ENCODE measurements around the gene GBP2.

Gene GBP2

GRCh38 chr1:89065079-89065868 lies 60.6 kb downstream of the GBP2 start, which contains the start of gene GBP1:
TSS of gene GBP1 (minus strand) at chr1:89065208. CDS start at chr1:89063234, 1,974 bp downstream.
- no peak for DNase-seq (ENCODE audit: low read depth)

DNA sequence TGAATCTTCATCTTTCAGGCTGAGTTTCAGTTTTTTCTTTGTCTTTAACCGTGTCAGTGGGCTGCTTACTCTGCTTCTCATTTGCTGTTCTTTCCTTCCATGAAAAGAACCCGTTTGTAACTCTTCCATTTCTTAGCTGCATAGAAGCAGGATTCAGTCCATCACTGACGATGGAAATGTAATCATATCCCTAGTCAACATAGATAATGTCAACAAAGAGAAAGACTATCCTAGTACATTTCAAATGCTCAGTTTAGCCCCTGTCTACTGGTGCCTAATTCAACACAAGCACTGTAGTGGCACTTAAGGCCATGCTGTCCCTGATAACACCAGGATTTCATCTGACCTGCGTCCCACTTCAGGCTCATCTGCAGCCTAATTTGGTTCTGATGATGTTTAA lies 61.3 kb downstream of the GBP2 start:
- DNase-seq (ENCODE audit: low read depth), result no peak

DNA sequence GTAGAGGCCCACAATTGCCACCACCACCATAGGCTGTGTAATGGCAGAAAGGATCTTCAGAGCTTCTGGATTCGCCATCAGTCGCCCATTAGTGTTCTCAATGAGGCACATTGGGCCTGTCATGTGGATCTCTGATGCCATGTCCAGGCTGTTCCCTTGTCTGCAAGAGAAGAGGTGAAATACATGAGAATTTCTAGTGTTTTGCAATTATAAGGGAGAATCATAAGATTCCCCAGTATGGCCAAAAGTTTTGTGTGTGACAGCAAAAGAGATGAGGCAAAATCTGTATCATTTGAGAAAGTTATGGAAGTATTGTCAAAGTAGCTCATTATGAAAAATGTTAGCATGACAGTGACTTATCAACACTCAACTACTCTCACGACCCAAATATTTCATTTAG lies 62.8 kb downstream of the GBP2 start:
- no peak for DNase-seq (ENCODE audit: low read depth)

DNA sequence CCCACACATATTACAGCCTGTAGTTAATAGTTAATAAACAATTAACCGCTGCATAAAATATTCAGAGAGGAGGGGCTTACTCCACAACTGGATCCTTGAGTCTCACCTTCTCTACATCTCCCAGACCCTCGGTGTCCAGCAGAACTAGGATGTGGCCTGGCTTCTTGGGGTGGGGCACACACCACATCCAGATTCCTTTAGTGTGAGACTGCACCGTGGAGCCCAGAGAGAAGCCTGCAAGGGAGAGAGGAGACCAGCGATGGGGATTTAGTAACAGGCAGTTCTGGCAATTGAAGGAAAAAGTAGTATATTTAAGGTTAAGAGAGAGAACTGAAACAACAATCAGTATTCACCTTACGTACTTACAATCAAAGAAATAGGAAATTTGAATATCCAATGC lies 65.8 kb downstream of the GBP2 start:
- no peak for DNase-seq (ENCODE audit: low read depth)
